GM21786 (cell line): ENCODE results near the gene ARL2.
"Not testable (repeated sequence)": the region's sequence is repeated elsewhere in the genome, so short reads cannot be mapped to it uniquely, and the experiment has no call there.

ENCODE experiments used
- ATAC-seq: cut with Tn5 transposase; IDR thresholded peaks from one replicate; pipeline ENCODE4 v1.9.1; 2021; ENCODE audit not compliant: unreplicated experiment

The ARL2 gene

GRCh38 chr11:65013888-65014725, at the start of gene ARL2:
Gene ARL2 (plus strand): TSS chr11:65014160. CDS start chr11:65014208, 48 bp downstream.
- ATAC-seq = peak; percentile 88

- ATAC-seq = no peak
Measured at GRCh38 chr11:64967375-64967774, 46.6 kb upstream of the ARL2 start.

- no peak for ATAC-seq
Measured at GRCh38 chr11:64969209-64969608, 44.8 kb upstream of the ARL2 start.

- ATAC-seq = no peak
Measured at GRCh38 chr11:64970731-64971151, 43.2 kb upstream of the ARL2 start.

GRCh38 chr11:64971421-64972233, 42.3 kb upstream of the ARL2 start, which contains the start of gene MAJIN:
Gene MAJIN (minus strand): TSS chr11:64972108. CDS start chr11:64959405, 12,703 bp downstream.
- no peak for ATAC-seq

GRCh38 chr11:64974124-64974523, 39.8 kb upstream of the ARL2 start:
- no peak for ATAC-seq

GRCh38 chr11:64976651-64977050, 37.3 kb upstream of the ARL2 start:
- ATAC-seq = no peak

- ATAC-seq = not testable (repeated sequence)
Measured at GRCh38 chr11:64983339-64983738, 30.6 kb upstream of the ARL2 start.

- no peak for ATAC-seq
Measured at GRCh38 chr11:64987998-64988854, 25.7 kb upstream of the ARL2 start.

- ATAC-seq = no peak
Measured at GRCh38 chr11:64989416-64989815, 24.5 kb upstream of the ARL2 start.

GRCh38 chr11:64990222-64990923, 23.6 kb upstream of the ARL2 start:
- no peak for ATAC-seq

- ATAC-seq = no peak
Measured at GRCh38 chr11:64994318-64994717, 19.6 kb upstream of the ARL2 start.

- no peak for ATAC-seq
Measured at GRCh38 chr11:64996327-64996709, 17.6 kb upstream of the ARL2 start.

- no peak for ATAC-seq
Measured at GRCh38 chr11:64996710-64997380, 17.1 kb upstream of the ARL2 start, which contains the start of gene BATF2. Gene BATF2 (minus strand): TSS chr11:64996971. CDS start chr11:64996914, 57 bp downstream.

- no peak for ATAC-seq
Measured at GRCh38 chr11:64998141-64998540, 15.8 kb upstream of the ARL2 start.

- no peak for ATAC-seq
Measured at GRCh38 chr11:64998690-64999431, 15.1 kb upstream of the ARL2 start.

- no peak for ATAC-seq
Measured at GRCh38 chr11:64999478-64999877, 14.5 kb upstream of the ARL2 start.

- ATAC-seq = no peak
Measured at GRCh38 chr11:65002706-65003105, 11.3 kb upstream of the ARL2 start.

- no peak for ATAC-seq
Measured at GRCh38 chr11:65003282-65003681, 10.7 kb upstream of the ARL2 start.
